NCI-H2196 treated with DMSO at 0.1 percent for 48 hours (cell line): ENCODE measurements around the gene RPS5.
"Not testable (repeated sequence)": the region's sequence is repeated elsewhere in the genome, so short reads cannot be mapped to it uniquely, and the experiment has no call there.

ENCODE experiments used
- DNase-seq: peaks from one replicate; lab custom pipeline; 2025; ENCODE audit not compliant: unreplicated experiment; lab: John Stamatoyannopoulos, UW

The RPS5 gene

GRCh38 chr19:58403920-58404478 lies 16.9 kb downstream of the RPS5 start:
- DNase-seq = not testable (repeated sequence)

GRCh38 chr19:58406818-58407657 lies 20.0 kb downstream of the RPS5 start:
- DNase-seq = no peak

- no peak for DNase-seq
Observed at GRCh38 chr19:58407658-58408151, 20.6 kb downstream of the RPS5 start.

- peak; percentile 89 for DNase-seq
Observed at GRCh38 chr19:58408152-58409009, 21.3 kb downstream of the RPS5 start, which contains the start of gene ZNF584. TSS of gene ZNF584 (plus strand) at chr19:58408649. CDS start at chr19:58409148, 499 bp downstream.

- DNase-seq = no peak
Observed at GRCh38 chr19:58409010-58409790, 22.1 kb downstream of the RPS5 start.

GRCh38 chr19:58416604-58417003 lies 29.5 kb downstream of the RPS5 start:
- no peak for DNase-seq

GRCh38 chr19:58417071-58417470 lies 30.0 kb downstream of the RPS5 start:
- no peak for DNase-seq

GRCh38 chr19:58428617-58429016 lies 41.5 kb downstream of the RPS5 start:
- DNase-seq = no peak

- no peak for DNase-seq
Observed at GRCh38 chr19:58429745-58430144, 42.7 kb downstream of the RPS5 start.

GRCh38 chr19:58434217-58434616 lies 47.1 kb downstream of the RPS5 start:
- no peak for DNase-seq

GRCh38 chr19:58439576-58440554 lies 52.8 kb downstream of the RPS5 start, which contains the start of gene ZNF132:
TSS of gene ZNF132 (minus strand) at chr19:58440153. CDS start at chr19:58439821, 332 bp downstream.
- peak; percentile 74 for DNase-seq

GRCh38 chr19:58440556-58440955 lies 53.5 kb downstream of the RPS5 start:
- DNase-seq = no peak

GRCh38 chr19:58442986-58443385 lies 55.9 kb downstream of the RPS5 start:
- DNase-seq = not testable (repeated sequence)
